GM21526 (cell line): ENCODE data around the gene TMEM80.
"Not testable (repeated sequence)": the region's sequence is repeated elsewhere in the genome, so short reads cannot be mapped to it uniquely, and the experiment has no call there.

Experiments
- ATAC-seq: cut with Tn5 transposase; IDR thresholded peaks from one replicate; pipeline ENCODE4 v1.9.1; 2021; ENCODE audit warnings: moderate library complexity; ENCODE audit not compliant: unreplicated experiment, low FRiP score

TMEM80 gene

GRCh38 chr11:720017-720641 is 24.5 kb downstream of the TMEM80 start:
- no peak for ATAC-seq

- ATAC-seq: no peak
Observed at GRCh38 chr11:720642-721246, 25.1 kb downstream of the TMEM80 start.

GRCh38 chr11:721247-721740 is 25.7 kb downstream of the TMEM80 start:
- ATAC-seq: no peak

- no peak for ATAC-seq
Observed at GRCh38 chr11:721741-722345, 26.2 kb downstream of the TMEM80 start.

- ATAC-seq: no peak
Observed at GRCh38 chr11:722346-722811, 26.8 kb downstream of the TMEM80 start.

GRCh38 chr11:723120-723883 is 27.7 kb downstream of the TMEM80 start:
- ATAC-seq: no peak

- ATAC-seq: no peak
Observed at GRCh38 chr11:724049-724777, 28.6 kb downstream of the TMEM80 start.

GRCh38 chr11:724778-725386 is 29.3 kb downstream of the TMEM80 start:
- ATAC-seq: no peak

- no peak for ATAC-seq
Observed at GRCh38 chr11:725624-726202, 30.1 kb downstream of the TMEM80 start.

GRCh38 chr11:726278-727220 is 30.9 kb downstream of the TMEM80 start:
- ATAC-seq: no peak

- ATAC-seq: no peak
Observed at GRCh38 chr11:727281-727701, 31.7 kb downstream of the TMEM80 start.

- ATAC-seq: no peak
Observed at GRCh38 chr11:727859-728748, 32.5 kb downstream of the TMEM80 start.

- ATAC-seq: no peak
Observed at GRCh38 chr11:728901-729491, 33.4 kb downstream of the TMEM80 start.

- ATAC-seq: no peak
Observed at GRCh38 chr11:729492-730074, 34.0 kb downstream of the TMEM80 start.

GRCh38 chr11:733072-733471 is 37.5 kb downstream of the TMEM80 start:
- no peak for ATAC-seq

- ATAC-seq: not testable (repeated sequence)
Observed at GRCh38 chr11:734541-734940, 38.9 kb downstream of the TMEM80 start.

- ATAC-seq: no peak
Observed at GRCh38 chr11:737366-737765, 41.8 kb downstream of the TMEM80 start.
